Femur (tissue), 1 donor: ENCODE data around the gene CCNL1.

ENCODE experiments used
- DNase-seq: peaks from one replicate; pipeline ENCODE4 v3.0.0-alpha.2; 2017

The CCNL1 gene

DNA sequence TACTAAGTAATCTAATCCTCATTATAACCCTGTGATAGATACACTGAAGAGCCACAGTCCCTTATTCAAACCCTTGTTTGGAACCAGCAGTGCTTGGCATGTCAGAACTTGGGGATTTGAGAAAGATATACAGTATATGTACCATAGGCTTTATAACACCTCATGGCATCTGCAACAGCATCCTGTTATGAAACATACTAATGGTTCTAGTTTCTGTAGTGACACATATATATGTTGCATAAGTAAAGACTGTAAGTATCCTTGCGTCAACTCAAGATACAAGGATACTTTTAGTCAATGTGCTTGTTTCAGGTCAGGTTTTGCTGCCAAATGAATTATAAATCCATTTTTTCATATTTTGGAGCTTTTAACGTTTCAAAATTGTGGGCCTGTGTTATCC, 58.5 kb downstream of the CCNL1 start:
- no peak for DNase-seq

DNA sequence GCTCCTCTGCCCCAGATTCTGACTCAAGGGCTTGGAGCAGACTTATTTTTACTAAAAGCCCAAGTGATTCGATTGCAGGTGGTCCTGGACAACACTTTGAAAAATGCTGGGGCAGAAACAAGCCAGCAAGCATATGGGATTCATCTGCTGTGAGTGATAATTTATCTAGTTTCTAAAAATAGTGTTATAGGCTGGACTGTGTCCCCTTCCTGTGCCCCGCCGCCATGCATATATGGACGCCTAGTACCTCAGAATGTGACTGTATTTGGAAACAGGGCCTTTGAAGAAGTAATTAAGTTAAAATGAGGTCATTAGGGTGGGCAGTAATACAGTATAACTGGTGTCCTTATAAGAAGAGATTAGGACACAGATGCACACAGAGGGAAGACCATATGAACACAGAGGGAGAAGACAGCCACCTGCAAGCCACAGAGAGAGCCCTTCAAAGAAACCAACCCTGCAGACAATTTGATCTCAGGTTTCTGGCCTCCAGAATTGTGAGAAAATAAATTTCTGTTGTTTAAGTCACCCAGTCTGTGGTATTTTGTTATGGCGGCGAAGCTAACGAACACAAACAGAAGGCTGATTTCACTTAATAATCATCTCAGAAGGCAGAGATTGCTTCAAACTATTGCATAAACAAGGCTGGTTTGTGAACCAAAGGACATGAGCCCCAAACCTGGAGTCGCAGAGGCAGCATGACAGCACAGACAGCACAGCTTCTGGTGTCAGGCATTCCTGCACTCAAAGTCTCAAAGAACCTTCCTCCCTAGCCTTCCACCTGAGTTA, 59.1 kb downstream of the CCNL1 start:
- DNase-seq = no peak

DNA sequence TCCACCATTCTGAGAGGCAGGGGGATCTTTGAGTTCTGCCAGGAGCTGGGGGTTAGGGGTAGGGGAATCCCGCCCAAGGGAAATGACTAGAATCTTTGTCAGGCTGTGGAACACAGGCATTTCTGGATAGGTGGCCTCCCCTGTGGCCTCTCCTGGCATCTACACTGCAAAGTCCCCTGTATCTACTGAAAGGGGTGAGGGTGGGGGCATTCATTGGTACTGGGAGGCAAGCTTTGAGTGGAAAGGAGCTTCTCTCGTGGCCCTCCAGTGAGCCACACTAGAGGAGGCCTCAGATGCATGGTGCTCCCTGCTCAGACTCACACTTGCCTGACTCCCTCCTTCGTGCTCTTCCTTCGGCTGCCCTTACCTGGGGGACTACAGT, 59.9 kb downstream of the CCNL1 start:
- DNase-seq = no peak

DNA sequence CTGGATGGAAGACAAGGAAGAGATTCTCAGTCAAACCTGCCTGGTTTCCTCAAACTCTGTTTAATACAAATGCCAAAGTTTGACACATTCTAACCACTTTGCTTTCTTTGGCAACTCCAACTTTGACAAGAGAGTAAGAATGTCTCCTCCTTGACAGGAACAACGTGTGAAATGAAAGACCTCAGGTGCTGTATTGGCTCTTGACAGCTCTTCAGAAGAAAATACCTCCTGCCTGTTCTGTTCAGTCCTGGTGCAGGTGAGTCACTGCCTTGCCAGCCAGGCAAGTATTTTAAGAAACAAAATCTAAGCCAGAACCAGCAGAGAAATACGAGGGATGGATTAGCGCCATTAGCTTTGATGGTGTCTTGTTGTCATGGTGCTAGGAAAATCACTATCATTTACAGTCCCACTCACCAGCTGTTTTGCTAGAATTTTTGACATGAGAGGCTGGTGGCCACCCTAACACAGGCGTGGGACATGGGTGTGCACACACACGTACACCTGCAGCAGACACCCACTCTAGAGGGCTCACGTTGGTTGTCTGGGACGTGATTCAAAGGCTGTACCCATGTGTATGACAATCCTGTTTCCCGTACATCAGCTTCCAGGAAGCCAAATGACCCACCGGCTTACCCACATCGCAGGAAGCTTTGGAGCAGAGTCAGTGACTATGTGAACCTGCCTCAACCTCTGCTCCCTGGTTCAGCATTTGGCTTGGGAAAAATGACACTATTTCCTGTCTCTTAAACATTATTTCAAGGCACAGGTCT, 60.4 kb downstream of the CCNL1 start:
- DNase-seq = no peak

DNA sequence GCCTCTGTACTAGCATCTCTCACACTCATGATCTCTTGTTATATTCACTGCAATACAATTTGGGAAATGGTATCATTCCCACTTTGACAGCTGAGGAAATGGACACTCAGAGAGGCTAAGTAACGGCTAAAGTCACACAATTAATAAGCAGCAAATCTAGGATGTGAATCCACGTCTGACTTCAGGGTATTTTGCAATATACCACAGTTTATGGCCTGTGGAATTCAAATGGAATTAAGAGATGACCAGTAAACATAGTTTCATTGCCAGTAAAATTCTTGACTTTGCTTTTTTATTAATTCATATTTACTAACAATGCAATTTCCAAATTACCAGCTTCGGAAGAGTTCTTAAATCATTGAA, 61.1 kb downstream of the CCNL1 start:
- no peak for DNase-seq

DNA sequence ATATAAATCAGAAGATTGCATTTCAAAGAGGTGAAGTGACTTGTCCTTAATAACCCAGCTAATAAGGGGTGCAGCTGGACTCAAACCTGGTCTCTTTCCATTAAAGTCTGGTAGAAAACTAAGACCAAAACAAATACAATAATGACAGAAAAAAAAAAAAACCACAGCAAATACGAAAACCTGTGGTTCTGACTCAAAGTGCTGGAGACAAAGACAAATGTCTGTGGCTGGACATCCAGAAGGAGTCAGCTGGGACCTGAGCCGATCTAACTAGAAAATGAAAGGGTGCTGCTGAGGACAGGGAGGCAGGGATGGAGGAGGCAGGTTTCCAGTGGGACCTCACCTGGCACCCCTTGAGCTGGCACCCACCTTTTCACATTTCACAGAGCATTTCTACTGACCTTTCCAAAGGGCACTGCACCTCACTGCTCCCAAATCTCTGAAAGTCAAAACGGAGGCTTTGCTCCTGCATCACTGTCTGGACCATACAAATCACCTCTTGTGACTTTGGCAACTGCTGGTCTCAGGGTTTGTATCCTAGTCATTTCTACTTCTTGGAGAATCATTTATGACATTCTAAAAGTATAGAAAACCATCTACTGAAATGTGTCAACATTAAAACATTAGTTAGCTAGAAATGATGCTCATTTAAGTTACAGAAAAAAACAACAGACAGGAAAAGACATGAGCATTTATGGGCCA, 61.7 kb downstream of the CCNL1 start:
- DNase-seq = no peak
